NB4 (cell line): Measurements from ENCODE around the gene SAMD1.
"Not testable (repeated sequence)": the region's sequence is repeated elsewhere in the genome, so short reads cannot be mapped to it uniquely, and the experiment has no call there.

ENCODE experiments used
- DNase-seq: peaks from one replicate; pipeline ENCODE4 v3.0.0; 2010; ENCODE audit warnings: low read depth
- H3K4me3 ChIP-seq: one replicate; pipeline ENCODE4 v1.5.1; 2011; ENCODE audit warnings: mild to moderate bottlenecking, low read depth, low read length, moderate library complexity
- CTCF ChIP-seq: IDR thresholded peaks from one replicate; pipeline ENCODE4 v1.5.1; 2012; ENCODE audit warnings: low read depth, low read length
- MAX ChIP-seq: IDR thresholded peaks from 2 replicates; pipeline ENCODE4 v1.6.1; 2011; ENCODE audit warnings: low read depth, low read length
- MYC ChIP-seq: IDR thresholded peaks from 2 replicates; pipeline ENCODE4 v1.6.1; 2011; ENCODE audit warnings: low read depth, low read length
- POLR2A ChIP-seq: IDR thresholded peaks from 2 replicates; pipeline ENCODE4 v1.6.1; 2011; ENCODE audit warnings: mild to moderate bottlenecking; ENCODE audit not compliant: insufficient read length; ENCODE audit errors: extremely low read depth

Gene SAMD1

DNA sequence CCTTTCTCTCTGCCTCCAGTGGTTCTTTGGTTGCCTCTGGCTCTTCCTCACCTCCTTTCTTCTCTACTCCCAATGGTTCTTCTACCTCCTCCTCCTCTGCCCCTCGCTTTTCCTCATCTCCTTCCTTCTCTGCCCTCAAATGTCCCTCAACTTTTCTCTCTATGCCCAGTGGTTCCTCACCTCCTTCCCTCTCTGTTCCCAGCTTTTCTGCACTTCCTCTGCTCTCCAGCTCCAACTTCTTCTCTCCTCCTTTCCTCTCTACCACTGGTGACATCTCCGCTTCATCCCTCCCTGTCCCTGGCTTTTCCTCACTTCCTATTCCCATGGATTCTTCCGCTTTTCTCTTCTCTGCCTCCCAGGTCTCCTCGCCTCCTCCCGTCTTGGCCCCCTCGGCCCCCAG, 36.5 kb downstream of the SAMD1 start:
- no peak for DNase-seq
- TF ChIP-seq CTCF (no peak), POLR2A (no peak), MYC (no peak), MAX (no peak)
- H3K4me3 ChIP-seq, result no peak overlapping the region

GRCh38 chr19:14053500-14053899, 37.1 kb downstream of the SAMD1 start:
- H3K4me3 ChIP-seq, result no peak overlapping the region
- TF ChIP-seq MAX, result no peak
- DNase-seq, result no peak

GRCh38 chr19:14053032-14053431, 37.5 kb downstream of the SAMD1 start:
- DNase-seq, result no peak
- TF ChIP-seq MYC, result no peak
- TF ChIP-seq CTCF, result no peak
- no peak for TF ChIP-seq MAX
- TF ChIP-seq POLR2A, result no peak
- H3K4me3 ChIP-seq, result no peak overlapping the region

- no peak overlapping the region for H3K4me3 ChIP-seq
- TF ChIP-seq MAX (no peak), MYC (no peak), CTCF (no peak), POLR2A (no peak)
- DNase-seq, result no peak
Measured at GRCh38 chr19:14052470-14052869, 38.1 kb downstream of the SAMD1 start.

DNA sequence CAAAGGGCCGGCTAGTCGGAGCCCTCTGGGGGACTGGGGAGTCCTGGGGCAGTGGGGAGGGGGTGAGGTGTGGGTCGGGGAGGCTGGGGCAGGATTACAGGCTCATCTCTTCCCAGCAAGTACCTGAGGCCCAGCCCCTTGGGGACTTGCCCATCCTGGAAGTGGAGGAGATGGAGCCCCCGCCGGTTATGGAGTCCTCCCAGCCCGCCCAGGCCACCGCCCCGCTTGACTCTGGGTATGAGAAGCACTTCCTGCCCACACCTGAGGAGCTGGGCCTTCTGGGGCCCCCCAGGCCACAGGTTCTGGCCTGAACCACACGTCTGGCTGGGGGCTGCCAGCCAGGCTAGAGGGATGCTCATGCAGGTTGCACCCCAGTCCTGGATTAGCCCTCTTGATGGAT, 38.6 kb downstream of the SAMD1 start:
- no peak for DNase-seq
- TF ChIP-seq POLR2A (no peak), MAX (no peak), MYC (no peak), CTCF (no peak)
- H3K4me3 ChIP-seq, result no peak overlapping the region

DNA sequence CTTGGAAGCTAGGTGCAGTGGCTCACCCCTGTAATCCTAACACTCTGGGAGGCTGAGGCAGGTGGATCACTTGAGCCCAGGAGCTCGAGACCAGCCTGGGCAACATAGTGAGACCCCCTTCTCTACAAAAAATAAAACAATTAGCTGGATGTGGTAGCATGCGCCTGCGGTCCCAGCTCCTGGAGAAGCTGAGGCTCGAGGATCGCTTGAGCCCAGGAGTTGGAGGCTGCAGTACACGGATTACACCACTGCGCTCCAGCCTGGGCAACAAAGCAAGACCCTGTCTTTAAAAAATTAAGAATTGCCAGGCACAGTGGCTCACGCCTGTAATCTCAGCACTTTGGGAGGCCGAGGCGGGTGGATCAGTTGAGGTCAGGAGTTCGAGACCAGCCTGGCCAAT, 39.6 kb downstream of the SAMD1 start:
- not testable (repeated sequence) for H3K4me3 ChIP-seq, DNase-seq

DNA sequence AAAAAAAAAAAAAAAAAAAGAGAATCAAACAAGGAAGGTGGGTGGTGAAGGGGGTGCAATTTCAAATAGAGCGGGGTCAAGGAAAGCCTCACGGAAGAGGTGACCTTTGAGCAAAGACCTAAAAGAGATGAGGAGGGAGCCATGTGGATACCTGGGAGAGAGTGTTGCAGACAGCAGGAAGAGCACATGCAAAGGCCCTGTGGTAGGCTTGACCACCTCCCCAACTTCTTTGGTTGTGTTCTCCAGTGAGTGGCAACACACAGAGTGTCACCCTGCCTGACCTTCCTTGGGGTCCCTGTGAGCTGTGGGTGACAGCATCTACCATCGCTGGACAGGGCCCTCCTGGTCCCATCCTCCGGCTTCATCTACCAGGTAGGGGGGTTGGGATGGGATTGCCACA, 40.0 kb downstream of the SAMD1 start:
- DNase-seq, result no peak
- no peak overlapping the region for H3K4me3 ChIP-seq
- TF ChIP-seq MAX (no peak), MYC (no peak), POLR2A (no peak), CTCF (no peak)
